GM18867 (cell line): ENCODE results near the gene COL4A6.
"Not testable (repeated sequence)": the region's sequence is repeated elsewhere in the genome, so short reads cannot be mapped to it uniquely, and the experiment has no call there.

ENCODE experiments used
- ATAC-seq: cut with Tn5 transposase; IDR thresholded peaks from one replicate; pipeline ENCODE4 v1.9.1; 2021; ENCODE audit warnings: mild to moderate bottlenecking, moderate library complexity; ENCODE audit not compliant: unreplicated experiment

The COL4A6 gene

GRCh38 chrX:108412783-108413182 is 25.4 kb downstream of the COL4A6 start:
- ATAC-seq: no peak

GRCh38 chrX:108399418-108400165 is 38.6 kb downstream of the COL4A6 start:
- no peak for ATAC-seq

GRCh38 chrX:108397627-108398391 is 40.4 kb downstream of the COL4A6 start:
- no peak for ATAC-seq

- ATAC-seq: no peak
These were observed 41.2 kb downstream of the COL4A6 start for GRCh38 chrX:108396986-108397385.

GRCh38 chrX:108396188-108396891 is 41.9 kb downstream of the COL4A6 start:
- ATAC-seq: no peak

GRCh38 chrX:108390976-108391717 is 47.1 kb downstream of the COL4A6 start:
- not testable (repeated sequence) for ATAC-seq

- no peak for ATAC-seq
These were observed 53.4 kb downstream of the COL4A6 start for GRCh38 chrX:108384783-108385182.

GRCh38 chrX:108380222-108380621 is 58.0 kb downstream of the COL4A6 start:
- ATAC-seq: no peak

- ATAC-seq: not testable (repeated sequence)
These were observed 61.4 kb downstream of the COL4A6 start for GRCh38 chrX:108376821-108377220.

- ATAC-seq: not testable (repeated sequence)
These were observed 62.6 kb downstream of the COL4A6 start for GRCh38 chrX:108375591-108375990.

- ATAC-seq: no peak
These were observed 71.4 kb downstream of the COL4A6 start for GRCh38 chrX:108366644-108367406.

- no peak for ATAC-seq
These were observed 76.2 kb downstream of the COL4A6 start for GRCh38 chrX:108362026-108362425.

GRCh38 chrX:108361316-108361715 is 76.9 kb downstream of the COL4A6 start:
- no peak for ATAC-seq

- ATAC-seq: no peak
These were observed 78.2 kb downstream of the COL4A6 start for GRCh38 chrX:108359806-108360602.

GRCh38 chrX:108353452-108353851 is 84.8 kb downstream of the COL4A6 start:
- ATAC-seq: no peak

GRCh38 chrX:108349210-108349609 is 89.0 kb downstream of the COL4A6 start:
- ATAC-seq: no peak

- no peak for ATAC-seq
These were observed 89.7 kb downstream of the COL4A6 start for GRCh38 chrX:108348525-108348924.

GRCh38 chrX:108347800-108348199 is 90.4 kb downstream of the COL4A6 start:
- ATAC-seq: no peak

- no peak for ATAC-seq
These were observed 94.0 kb downstream of the COL4A6 start for GRCh38 chrX:108344216-108344615.
